ENCODE measurements around the gene KATNA1.

Gene KATNA1

DNA sequence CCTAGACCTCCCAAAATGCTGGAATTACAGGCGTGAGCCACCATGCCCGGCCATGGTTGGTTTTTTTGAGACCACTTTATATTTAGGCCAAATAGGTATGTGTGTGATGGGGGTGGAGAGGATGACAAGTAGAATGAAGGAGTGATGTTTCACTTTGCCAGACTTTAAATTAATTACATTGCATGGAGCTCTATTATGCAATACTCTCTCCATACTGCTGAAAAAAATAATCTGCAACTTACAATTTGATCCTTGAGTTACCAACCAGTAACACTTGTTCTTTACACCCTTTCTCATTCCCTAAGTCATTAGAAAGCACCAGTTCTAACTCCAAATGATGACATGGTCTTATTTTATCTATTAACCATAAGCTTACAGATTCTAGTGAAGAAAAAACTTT lies 55.5 kb downstream of the KATNA1 start:
- Histone ChIP-seq H3K36me3 (ENCODE audit: insufficient read depth, low read length) (peaks cover 64% of the 10 kb centered on the region), H3K4me3 (no peak overlapping the region), H3K9me3 (ENCODE audit: low read depth, low read length) (no peaks in the 10 kb centered on the region), H3K9ac (ENCODE audit: insufficient read length) (no peak overlapping the region), H3K27ac (no peak overlapping the region)
- no peak for TF ChIP-seq EZH2 (IDR thresholded peaks at IDR 0.05)
- TF ChIP-seq FOXP2 (optimal IDR thresholded peaks at IDR 0.05; ENCODE audit: control extremely low read depth, extremely low read length, insufficient read depth) = no peak
- TF ChIP-seq POLR2AphosphoS5 (IDR thresholded peaks at IDR 0.05; ENCODE audit: borderline replicate concordance, low read depth, low read length) = no peak
- DNase-seq (ENCODE audit: low read depth, low spot score) = no peak

DNA sequence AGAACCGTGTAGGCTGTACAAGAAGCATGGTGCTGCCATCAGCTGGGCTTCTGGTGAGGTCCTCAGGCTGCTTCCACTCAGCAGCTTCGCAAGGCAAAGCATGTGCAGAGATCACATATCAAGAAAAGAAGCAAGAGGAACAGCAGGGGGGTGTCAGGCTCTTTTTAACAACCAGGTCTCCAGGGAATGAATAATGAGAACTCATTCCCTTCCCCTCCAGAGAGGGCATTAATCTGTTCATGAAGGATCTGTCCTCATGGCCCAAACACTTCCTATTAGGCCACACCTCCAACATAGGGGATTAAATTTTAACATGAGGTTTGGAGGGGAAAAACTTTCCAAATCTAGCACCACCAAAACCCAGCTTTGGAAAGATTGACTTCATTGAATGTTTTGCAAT lies 62.4 kb downstream of the KATNA1 start:
- no peak overlapping the region for H3K27ac ChIP-seq
- H3K36me3 ChIP-seq (ENCODE audit: insufficient read depth, low read length) = peaks cover 41% of the 10 kb centered on the region
- no peaks in the 10 kb centered on the region for H3K9me3 ChIP-seq (ENCODE audit: low read depth, low read length)
- TF ChIP-seq POLR2AphosphoS5 (IDR thresholded peaks at IDR 0.05; ENCODE audit: borderline replicate concordance, low read depth, low read length) (no peak), EZH2 (IDR thresholded peaks at IDR 0.05) (no peak), FOXP2 (optimal IDR thresholded peaks at IDR 0.05; ENCODE audit: control extremely low read depth, extremely low read length, insufficient read depth) (no peak)
- no peak for DNase-seq (ENCODE audit: low read depth, low spot score)
- no peak overlapping the region for H3K9ac ChIP-seq (ENCODE audit: insufficient read length)
- no peak overlapping the region for H3K4me3 ChIP-seq

GRCh38 chr6:149581349-149581748 lies 67.2 kb downstream of the KATNA1 start:
- no peak for DNase-seq (ENCODE audit: low read depth, low spot score)
- H3K9ac ChIP-seq (ENCODE audit: insufficient read length) = no peak overlapping the region
- H3K4me3 ChIP-seq = no peak overlapping the region
- TF ChIP-seq POLR2AphosphoS5 (IDR thresholded peaks at IDR 0.05; ENCODE audit: borderline replicate concordance, low read depth, low read length) = no peak
- TF ChIP-seq EZH2 (IDR thresholded peaks at IDR 0.05) = no peak
- no peak for TF ChIP-seq FOXP2 (optimal IDR thresholded peaks at IDR 0.05; ENCODE audit: control extremely low read depth, extremely low read length, insufficient read depth)
- H3K27ac ChIP-seq = no peak overlapping the region
- no peaks in the 10 kb centered on the region for H3K9me3 ChIP-seq (ENCODE audit: low read depth, low read length)
- peaks cover 21% of the 10 kb centered on the region for H3K36me3 ChIP-seq (ENCODE audit: insufficient read depth, low read length)

- DNase-seq (ENCODE audit: low read depth, low spot score) = no peak
- Histone ChIP-seq H3K9ac (ENCODE audit: insufficient read length) (no peak overlapping the region), H3K36me3 (ENCODE audit: insufficient read depth, low read length) (peaks cover 22% of the 10 kb centered on the region), H3K9me3 (ENCODE audit: low read depth, low read length) (no peaks in the 10 kb centered on the region), H3K27ac (no peak overlapping the region), H3K4me3 (no peak overlapping the region)
- TF ChIP-seq EZH2 (IDR thresholded peaks at IDR 0.05) (no peak), POLR2AphosphoS5 (IDR thresholded peaks at IDR 0.05; ENCODE audit: borderline replicate concordance, low read depth, low read length) (no peak), FOXP2 (optimal IDR thresholded peaks at IDR 0.05; ENCODE audit: control extremely low read depth, extremely low read length, insufficient read depth) (no peak)
These were observed 67.6 kb downstream of the KATNA1 start for GRCh38 chr6:149580880-149581279.

DNA sequence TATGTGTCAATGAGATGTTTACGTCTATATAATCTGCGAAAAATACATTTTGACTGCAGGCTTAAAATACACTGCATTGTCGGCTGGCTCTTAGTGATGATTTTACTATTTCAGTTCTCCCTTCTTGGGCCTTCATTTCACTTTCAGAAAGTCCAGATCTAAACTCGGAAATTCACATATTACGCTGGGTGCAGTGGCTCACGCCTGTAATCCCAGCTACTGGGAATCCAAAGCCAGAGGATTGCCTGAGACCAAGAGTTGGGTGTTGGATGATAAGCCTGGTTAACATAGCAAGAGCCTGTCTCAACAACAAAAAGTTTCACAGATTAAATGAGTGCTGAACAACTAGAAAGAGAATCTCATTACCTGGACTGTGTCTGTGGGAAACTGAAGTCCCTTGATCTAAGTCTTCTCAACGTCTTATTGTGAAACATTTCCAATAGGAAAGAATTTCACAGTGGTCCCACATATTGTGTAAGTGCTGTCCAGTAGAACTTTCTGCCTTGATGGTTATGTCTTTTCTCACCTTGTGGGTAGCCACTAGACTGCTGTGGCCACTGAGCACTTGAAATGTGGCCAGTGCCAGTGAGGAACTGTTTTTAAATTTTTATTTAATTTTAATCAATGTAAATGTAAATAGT lies 80.4 kb downstream of the KATNA1 start:
- no peaks in the 10 kb centered on the region for H3K36me3 ChIP-seq (ENCODE audit: insufficient read depth, low read length)
- H3K9ac ChIP-seq (ENCODE audit: insufficient read length) = no peak overlapping the region
- TF ChIP-seq FOXP2 (optimal IDR thresholded peaks at IDR 0.05; ENCODE audit: control extremely low read depth, extremely low read length, insufficient read depth) = no peak
- TF ChIP-seq POLR2AphosphoS5 (IDR thresholded peaks at IDR 0.05; ENCODE audit: borderline replicate concordance, low read depth, low read length) = no peak
- TF ChIP-seq EZH2 (IDR thresholded peaks at IDR 0.05) = no peak

GRCh38 chr6:149567194-149567586 lies 81.3 kb downstream of the KATNA1 start:
- peak overlapping the region; percentile 91 for H3K9ac ChIP-seq (ENCODE audit: insufficient read length)
- H3K27ac ChIP-seq = no peak overlapping the region
- H3K4me3 ChIP-seq = peak overlapping the region; percentile 88
- no peak for DNase-seq (ENCODE audit: low read depth, low spot score)
- H3K9me3 ChIP-seq (ENCODE audit: low read depth, low read length) = no peaks in the 10 kb centered on the region
- H3K36me3 ChIP-seq (ENCODE audit: insufficient read depth, low read length) = no peaks in the 10 kb centered on the region
- no peak for TF ChIP-seq POLR2AphosphoS5 (IDR thresholded peaks at IDR 0.05; ENCODE audit: borderline replicate concordance, low read depth, low read length)

More for the DNA sequence above, 80.4 kb downstream of the KATNA1 start:
- Histone ChIP-seq H3K4me3 (peak overlapping the region; percentile 88; the same call in 1 of the 2 replicates), H3K9me3 (ENCODE audit: low read depth, low read length) (no peaks in the 10 kb centered on the region), H3K27ac (no peak overlapping the region)
- no peak for DNase-seq (ENCODE audit: low read depth, low spot score)

GRCh38 chr6:149566410-149567193 lies 81.9 kb downstream of the KATNA1 start:
- DNase-seq (ENCODE audit: low read depth, low spot score) = no peak
- Histone ChIP-seq H3K9ac (ENCODE audit: insufficient read length) (peak overlapping the region; percentile 91), H3K36me3 (ENCODE audit: insufficient read depth, low read length) (no peaks in the 10 kb centered on the region), H3K27ac (no peak overlapping the region), H3K4me3 (peak overlapping the region; percentile 88), H3K9me3 (ENCODE audit: low read depth, low read length) (no peaks in the 10 kb centered on the region)
- TF ChIP-seq EZH2 (IDR thresholded peaks at IDR 0.05) (no peak), FOXP2 (optimal IDR thresholded peaks at IDR 0.05; ENCODE audit: control extremely low read depth, extremely low read length, insufficient read depth) (no peak), POLR2AphosphoS5 (IDR thresholded peaks at IDR 0.05; ENCODE audit: borderline replicate concordance, low read depth, low read length) (peak; percentile 43; the same call in 1 of the 2 replicates)

DNA sequence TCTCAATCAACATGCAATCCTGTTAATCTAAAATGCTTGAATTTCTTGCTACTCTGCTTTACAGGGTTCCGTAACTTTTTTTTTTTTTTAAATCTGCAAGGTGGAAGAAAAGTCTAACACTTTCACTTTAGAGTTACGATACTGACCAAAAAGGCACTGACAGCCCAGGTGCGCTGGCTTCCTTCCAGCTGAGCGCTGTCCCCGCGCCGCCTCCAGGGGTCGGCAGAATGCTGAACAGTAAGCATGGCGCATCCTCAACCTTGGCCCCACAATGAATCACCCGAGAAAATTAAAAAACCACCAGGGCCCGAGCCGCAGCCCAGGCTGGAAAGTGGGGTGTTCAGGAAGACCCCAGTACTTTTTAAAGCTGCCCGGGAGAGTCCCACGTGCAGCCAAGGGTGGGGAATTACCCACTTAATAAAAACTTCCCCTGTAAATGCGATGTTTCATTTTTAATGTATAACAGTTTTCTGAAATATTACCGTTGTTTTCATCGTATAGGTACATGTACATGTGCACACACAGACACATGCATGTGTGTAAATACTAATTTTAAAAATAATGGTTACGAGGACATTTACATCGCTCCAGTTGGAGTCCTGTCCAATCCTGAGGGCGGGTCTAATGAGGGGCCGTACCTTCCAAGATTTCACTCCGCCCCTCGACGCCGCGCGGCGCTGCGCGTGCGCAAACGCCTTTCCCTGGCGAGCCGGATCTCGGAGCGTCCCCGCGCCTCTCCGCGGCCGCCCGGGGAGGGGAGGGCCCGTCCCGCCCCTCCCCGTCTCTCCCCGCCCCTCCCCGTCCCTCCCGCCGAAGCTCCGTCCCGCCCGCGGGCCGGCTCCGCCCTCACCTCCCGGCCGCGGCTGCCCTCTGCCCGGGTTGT lies 82.7 kb downstream of the KATNA1 start, which contains the start of gene GINM1:
Gene GINM1, plus strand, starts transcription at position 849 of the 883 bp plus-strand sequence. CDS start 40 bp downstream, outside the sequence.
- DNase-seq (ENCODE audit: low read depth, low spot score) = peak; percentile 62
- Histone ChIP-seq H3K4me3 (peak within 1 kb of the TSS; percentile 88), H3K9me3 (ENCODE audit: low read depth, low read length) (no peaks in the 10 kb centered on the region), H3K9ac (ENCODE audit: insufficient read length) (peak within 1 kb of the TSS; percentile 91), H3K36me3 (ENCODE audit: insufficient read depth, low read length) (no peaks in the 10 kb centered on the region), H3K27ac (no peak within 1 kb of the TSS)
- TF ChIP-seq EZH2 (IDR thresholded peaks at IDR 0.05) (no peak), FOXP2 (optimal IDR thresholded peaks at IDR 0.05; ENCODE audit: control extremely low read depth, extremely low read length, insufficient read depth) (no peak), POLR2AphosphoS5 (IDR thresholded peaks at IDR 0.05; ENCODE audit: borderline replicate concordance, low read depth, low read length) (no peak)
